Stimulated activated CD8-positive, alpha-beta memory T cell treated with anti-CD3 and anti-CD28 coated beads, Interleukin-7, amount 100 ng/mL, for 48 hours (primary cell): ENCODE data around the gene PIP5KL1.
"Not testable (repeated sequence)": the region's sequence is repeated elsewhere in the genome, so short reads cannot be mapped to it uniquely, and the experiment has no call there.

Experiments used
- DNase-seq, 2 donors: peaks; one replicate each; pipeline ENCODE4 v3.0.0-alpha.2; 2020; ENCODE audit warnings: low read depth in 1 of 2; ENCODE audit errors: extremely low read depth in 1 of 2

PIP5KL1 gene

DNA sequence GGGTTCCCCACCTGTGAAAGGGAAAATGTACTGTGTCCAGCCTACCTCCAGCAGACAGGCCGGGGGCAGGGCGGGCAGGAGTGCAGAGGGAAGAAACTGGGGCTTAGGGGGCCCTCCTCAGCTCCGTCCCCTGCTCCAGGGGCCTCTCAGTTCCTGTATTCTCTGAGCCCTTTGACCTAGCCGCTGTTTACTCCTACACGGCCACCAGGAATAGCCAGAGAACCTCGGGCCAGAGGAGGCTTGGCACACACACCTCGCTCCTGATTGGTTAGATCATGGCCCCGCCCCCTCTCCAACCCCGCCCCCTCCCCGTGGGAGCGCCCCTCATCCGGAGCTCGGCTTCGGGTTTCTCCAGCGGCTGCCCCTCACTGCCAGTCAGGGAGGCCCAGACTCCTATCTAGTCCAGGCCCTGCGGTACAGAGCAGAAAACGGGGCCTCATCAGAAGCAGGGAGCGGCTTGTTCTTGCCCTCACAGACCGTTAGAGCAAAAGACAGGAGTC, 33.3 kb downstream of the PIP5KL1 start:
- no peak for DNase-seq

DNA sequence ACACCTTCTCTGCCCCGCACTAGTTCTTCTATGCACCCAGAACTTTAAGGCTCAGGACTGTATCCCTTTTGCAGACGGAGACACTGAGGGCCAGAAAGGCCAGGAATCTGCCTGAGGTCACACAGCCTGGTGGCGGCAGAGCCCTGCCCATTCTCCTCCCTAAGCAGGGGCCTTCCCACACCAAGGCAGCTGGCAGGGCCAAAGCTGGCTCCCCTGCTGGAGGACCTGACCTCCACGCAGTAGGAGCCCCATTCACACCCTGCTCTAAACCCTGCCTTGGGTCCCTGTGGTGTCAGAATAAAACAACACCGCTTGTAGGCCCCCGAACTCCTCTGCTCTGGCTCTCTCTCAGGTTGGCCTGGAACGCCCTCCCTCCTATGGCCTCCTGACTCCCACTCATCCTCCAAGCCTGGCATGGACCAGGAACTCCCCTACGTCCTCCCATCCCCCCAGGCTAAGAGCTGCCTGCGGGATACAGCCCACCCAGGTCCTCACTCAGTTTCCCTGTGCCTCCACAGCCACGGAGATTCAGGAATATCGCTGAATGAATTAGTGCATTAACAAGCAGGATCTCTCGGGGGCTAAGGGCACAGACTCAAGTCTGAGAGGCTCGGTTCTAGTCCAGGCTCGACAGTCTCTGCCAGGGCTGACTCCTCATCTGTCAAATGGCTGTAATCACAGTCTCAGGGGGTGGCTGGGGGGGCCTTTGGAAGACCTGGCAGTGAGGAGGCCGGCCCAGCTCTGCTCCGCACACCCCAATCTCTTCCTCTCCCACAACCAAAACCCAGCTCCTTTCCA, 34.0 kb downstream of the PIP5KL1 start:
- DNase-seq, result no peak

DNA sequence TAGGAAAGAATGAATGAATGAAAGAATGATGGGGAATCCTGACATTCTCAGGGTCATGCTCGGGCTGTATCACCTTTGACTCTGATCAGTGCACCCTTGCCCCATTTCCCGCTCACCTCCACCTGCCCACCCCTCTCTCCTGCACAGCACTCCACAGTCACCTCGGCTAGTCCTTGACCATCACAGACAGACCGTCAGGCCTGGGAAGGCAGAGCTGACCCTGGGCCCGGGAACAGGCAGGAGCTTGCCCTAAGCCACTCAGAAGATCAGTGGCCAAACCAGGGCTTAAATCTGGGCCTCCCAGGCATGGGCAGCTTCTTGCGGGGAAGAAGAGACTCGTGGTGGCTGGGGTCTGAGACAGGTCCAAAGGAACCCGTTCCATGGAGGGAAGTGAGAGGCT, 34.8 kb downstream of the PIP5KL1 start:
- no peak for DNase-seq

DNA sequence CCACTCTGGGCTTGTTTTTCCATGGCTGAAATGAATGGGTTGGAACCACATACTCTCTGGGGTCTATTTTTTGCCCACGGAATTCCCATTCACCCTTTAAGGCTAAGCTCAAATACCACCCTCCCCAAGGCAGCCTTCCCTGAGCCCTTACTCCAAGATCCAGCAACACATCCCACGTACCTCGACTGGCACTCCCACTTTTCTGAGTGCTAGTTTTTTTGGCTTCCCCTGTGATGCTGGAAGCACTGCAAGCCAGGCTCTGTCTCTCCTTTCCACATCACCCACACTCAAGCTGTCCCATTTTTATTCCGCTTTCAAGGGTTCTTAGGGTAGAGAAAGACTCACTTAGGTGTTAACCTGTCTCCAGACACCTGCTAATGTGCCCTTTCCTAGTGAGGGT, 37.2 kb downstream of the PIP5KL1 start:
- no peak for DNase-seq

DNA sequence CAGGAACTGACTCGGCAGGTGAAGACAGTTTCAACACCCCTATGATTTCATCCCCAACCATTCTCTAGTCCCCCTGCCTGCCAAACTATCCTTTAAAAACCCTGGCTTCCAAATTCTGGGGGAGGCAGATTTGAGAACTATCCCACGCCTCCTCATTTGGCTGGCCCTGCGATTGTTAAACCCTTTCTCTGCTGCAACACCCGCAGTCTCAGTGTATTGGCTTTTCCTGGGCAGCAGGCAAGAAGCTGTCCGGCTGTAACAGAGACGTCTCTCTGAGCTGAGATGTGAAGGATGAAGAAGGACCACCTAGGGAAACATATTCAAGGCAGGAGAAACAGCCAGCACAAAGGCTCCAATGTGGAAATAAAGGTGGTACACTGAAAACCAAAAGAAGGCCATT, 37.7 kb downstream of the PIP5KL1 start:
- DNase-seq, result no peak

DNA sequence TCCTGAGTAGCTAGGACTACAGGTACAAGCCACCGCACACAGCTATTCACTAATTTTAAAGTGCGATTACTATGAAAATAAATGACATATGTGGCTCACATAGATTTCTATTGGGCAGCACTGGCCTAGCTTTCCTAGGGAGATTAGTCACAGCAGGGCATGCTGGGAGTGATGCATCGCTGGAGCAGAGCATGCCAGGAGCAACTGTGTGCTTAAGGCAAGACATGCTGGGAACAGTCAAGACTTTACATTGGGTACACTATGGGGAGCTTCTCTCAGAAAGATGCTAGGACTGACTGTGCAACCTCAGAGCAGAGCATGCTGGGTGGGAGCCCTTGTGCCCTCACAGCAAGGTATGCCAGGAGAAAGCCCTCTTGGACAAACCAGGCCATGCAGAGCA, 40.5 kb downstream of the PIP5KL1 start:
- no peak for DNase-seq

DNA sequence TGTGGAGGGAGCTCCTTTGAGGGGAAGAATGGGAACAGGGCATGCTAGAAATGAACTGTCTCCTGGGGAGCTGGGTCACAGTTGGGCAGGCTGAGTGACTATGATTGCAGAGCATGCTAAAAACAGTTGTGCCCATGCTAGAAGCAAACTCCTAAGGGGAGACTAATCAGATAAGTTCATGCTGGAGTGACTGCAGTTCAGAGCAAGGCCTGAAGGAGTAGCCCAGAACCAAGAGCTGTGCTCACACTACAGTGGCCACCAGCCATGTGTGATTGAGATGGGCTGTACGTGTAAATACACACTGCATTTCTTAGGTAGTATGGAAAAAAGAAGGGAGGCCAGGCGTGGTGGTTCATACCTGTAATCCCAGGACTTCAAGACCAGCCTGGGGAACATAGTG, 42.8 kb downstream of the PIP5KL1 start:
- no peak for DNase-seq

DNA sequence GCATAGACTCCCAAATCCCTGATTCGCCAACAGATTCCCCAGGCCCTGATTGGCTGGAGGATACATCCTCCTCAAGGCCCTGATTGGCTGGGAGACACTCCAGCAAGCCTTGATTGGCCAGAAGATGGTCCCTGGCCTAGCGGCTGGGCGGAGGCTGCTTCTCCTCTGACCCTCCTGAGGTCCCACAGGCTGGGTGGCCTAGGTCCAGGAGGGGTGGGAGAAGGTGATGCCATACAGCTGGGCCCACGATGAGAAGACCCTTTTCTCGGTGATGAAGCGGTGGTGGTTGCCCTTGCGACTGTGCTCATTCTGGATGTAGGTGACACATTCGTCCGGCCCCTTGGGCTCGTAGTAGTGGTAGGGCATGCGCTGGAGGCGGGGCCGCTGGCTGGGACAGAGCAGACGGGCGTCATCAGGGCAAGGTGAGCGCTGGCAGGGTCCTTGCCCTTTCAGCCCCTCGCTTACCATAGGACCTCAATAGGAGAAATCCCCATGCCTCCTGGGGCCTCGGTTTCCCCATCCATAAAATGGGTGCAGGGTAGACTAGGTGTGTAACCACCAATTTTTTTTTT, 44.1 kb downstream of the PIP5KL1 start:
- DNase-seq, result no peak

DNA sequence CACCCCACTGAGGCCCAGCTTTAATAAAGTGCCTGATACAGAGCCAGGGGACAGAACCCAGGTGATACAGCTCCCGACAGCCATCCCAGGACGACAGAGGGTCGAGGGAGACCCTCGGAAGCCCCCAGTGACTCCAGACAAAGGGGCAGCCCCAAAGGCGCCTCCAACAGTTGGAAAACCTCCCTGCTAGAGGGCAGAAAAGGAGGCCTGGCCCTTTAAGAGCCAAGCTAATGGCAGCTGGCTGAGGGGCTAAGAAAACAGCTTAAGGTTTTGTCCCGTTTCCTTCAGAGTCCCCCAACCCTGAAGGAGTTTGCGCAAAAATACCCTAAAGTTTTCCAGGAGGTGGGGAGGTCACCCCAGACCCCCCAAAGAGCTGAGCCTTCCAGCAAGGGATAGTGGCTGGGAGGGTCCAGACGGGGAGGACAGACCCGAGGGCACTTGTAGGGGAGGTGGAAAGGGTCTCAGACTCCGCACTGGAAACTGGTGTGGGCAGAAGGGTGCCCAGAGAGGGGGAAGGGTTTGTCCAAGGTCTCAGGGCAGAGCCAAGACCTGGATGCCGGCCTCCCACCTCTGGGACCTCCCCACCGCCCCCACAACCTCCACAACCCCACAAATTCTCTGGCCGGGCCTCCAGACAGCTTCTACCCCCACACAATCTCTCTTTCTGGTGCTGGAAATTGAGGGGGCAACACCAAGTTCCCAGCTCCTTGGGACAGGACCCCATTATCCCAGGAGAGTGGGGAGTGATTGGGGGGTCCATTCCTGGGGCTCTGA, 44.9 kb downstream of the PIP5KL1 start:
- no peak for DNase-seq

DNA sequence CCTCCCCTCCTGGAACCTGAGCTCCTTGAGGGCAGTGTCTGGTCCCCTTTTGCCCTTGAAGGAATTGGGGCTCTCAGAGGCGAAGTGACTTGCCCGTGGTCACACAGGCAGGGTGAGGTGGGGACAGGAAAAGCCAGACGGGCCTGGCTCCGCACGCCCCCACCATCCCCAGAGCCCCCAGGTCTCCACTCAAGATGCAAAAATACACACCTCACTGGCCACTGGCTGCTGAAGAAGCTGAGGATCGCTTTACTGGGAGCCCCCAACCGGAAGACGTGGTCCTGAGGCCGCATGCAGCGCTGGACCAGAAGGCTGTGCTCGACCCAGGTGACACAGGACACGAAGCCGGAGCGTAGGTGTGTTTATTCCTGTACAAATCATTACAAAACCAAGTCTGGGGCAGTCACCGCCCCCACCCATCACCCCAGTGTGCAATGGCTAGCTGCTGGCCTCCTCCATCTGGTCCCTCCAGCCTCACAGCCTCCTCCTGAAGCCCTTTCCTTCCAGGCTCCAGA, 45.5 kb downstream of the PIP5KL1 start:
- DNase-seq, result no peak

DNA sequence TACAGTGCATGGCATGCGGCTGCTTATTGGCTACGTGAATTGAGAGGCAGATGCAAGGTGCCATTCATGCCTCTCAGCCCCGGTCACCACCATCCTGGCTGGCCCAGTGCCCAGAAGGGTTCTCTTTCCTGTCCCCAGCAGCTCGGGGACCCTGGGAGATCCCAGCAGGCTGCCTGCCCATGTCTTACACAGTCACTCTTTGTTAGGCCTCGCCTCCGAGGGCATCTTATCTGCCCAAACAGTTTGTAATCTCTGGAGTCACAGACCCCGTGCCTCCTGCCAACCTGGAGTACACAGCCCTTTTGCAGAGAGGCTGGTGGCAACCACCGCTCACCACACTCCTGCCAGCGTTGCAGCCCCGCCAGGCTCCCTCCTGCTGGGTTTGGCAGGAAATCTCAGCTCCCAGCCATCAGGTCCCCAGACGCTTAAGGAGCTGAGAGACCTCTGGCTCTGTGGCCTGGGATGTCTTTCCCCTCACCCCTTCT, 46.1 kb downstream of the PIP5KL1 start:
- DNase-seq, result no peak

DNA sequence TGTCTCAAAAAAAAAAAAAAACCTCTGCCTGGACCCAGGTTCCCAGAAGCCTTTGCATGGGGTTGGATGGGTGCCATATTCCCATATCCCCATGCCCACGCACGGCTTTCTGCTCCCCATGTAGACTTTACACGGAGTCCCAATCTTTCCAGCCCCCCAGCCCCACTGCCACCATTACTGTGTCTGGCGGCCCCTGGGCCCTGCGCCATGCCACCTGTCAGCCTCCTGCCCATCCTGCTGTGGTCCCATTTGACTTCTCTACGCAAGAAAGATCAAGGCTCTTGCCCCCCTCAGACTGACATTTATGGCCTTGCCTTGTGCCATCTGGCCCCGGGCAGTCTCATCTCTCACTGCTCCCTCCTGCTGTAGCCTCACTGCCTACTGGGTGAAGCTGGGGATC, 46.6 kb downstream of the PIP5KL1 start:
- DNase-seq, result no peak

DNA sequence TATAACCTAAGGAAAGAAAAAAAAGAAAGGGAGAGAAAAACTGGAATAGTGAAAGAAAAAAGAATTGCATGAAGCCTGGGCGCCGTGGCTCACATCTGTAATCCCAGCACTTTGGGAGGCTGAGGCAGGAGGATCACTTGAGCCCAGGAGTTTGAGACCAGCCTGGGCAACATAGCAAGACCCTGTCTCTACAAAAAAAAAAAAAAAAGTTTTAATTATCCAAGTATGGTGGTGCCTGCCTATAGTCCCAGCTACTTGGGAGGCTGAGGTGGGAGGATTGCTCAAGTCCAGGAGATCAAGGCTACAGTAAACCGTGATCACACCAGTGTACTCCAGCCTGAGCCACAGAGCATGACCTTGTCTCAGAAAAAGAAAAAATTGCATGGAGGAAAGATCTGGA, 48.9 kb downstream of the PIP5KL1 start:
- DNase-seq, result not testable (repeated sequence)

DNA sequence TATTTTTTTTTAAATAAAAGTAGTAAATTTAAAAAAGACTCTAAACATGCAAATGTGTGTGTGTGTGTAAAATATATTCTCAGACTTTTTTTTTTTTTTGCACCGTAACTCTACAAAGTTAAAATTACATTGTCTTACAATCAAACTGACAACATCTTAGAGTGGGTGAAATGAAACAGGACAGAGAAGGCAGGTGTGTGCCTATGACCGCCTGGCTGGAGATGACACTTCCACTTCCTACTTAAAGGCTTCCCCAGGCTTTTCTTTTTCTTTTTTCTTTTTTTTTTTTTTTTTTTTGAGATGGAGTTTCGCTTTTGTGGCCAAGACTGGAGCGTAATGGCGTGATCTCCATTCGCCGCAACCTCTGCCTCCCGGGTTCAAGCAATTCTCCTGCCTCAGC, 50.4 kb downstream of the PIP5KL1 start:
- no peak for DNase-seq

DNA sequence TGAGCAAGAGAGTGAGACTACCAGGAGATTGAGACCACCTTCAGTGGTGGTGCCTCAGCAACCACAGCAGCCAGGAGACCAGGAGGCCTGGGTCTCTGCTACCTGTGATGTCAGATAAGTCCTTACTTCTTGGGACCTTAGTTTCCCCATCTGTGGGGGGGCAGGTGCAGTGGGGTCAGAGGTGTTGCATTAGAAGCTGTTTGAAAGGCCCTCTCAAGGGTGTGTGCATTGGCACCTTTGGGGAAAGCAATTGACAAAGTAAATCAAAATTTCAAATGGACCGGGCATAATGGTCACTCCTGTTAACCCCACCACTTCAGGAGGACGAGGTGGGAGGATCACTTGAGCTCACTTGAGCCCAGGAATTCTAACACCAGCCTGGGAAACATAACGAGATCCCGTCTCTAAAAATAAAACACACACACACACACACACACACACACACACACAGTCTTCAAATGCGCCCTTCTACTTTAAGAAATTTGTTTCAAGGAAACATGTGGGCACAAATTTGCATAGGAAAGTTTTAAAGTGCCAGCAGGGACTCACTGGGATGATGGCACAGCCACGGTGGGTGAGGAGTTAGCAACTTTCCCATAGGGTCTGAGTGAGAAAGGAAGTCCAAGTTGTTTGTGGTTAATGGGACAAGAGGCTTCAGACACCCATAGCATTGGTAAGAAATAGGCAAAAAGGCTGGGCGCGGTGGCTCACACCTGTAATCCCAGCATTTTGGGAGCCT, 51.8 kb downstream of the PIP5KL1 start:
- DNase-seq, result no peak

DNA sequence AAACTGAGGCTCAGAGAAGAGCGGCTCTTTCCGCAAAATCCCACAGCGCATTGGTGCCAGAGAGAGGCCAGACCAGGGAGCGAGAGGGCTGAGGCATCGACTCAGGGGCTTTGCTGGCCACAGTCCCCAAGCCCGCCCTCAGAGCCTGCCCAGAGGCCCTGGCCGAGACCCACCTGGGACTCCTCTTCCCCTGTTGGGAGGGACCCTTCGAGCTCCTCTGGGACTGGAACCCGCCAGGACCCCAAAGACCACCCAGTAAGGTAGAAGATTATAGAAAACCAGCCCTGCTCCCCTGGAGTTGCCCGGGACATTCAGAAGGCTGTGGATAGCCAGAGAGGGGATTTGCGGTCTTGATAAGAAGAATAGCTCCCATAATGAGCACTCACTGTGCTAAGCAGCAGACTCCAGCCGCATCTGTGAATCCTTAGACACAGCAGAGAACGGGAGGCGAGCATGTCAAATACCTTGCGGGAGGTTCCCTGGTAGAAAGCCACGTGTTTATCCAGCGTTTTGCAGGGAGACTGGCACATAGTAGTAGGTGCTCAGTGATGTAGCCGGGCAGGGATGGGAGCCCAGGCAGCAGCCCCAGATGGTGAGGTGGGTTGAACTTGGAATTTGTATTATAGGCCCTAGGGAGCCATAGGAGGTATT, 52.5 kb downstream of the PIP5KL1 start:
- DNase-seq, result no peak

DNA sequence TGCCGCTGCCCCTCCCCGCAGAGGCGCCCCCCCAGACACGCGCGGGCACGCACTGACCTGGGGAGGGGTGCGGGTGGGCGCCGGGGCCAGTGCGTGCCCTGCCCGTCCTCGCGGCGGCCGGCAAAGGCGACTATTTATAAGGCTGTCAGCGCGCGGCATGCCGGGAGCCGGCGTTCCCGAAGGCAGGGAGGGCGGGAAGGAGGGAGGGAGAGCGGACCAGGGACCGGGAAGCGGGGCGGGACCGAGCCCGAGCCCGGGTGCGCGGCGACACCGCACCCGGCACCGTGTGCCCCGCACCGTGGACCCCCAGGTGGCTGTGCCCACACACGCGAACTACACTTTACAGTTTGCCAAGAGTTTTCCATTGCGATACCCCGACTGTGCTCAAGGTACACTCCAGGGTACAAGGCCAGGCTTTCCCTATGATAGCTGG, 53.0 kb downstream of the PIP5KL1 start, which contains the start of gene AK1:
TSS of gene AK1 (minus strand) at position 110 of the 433 bp plus-strand sequence. CDS start 3,058 bp downstream, outside the sequence.
- DNase-seq, result no peak

DNA sequence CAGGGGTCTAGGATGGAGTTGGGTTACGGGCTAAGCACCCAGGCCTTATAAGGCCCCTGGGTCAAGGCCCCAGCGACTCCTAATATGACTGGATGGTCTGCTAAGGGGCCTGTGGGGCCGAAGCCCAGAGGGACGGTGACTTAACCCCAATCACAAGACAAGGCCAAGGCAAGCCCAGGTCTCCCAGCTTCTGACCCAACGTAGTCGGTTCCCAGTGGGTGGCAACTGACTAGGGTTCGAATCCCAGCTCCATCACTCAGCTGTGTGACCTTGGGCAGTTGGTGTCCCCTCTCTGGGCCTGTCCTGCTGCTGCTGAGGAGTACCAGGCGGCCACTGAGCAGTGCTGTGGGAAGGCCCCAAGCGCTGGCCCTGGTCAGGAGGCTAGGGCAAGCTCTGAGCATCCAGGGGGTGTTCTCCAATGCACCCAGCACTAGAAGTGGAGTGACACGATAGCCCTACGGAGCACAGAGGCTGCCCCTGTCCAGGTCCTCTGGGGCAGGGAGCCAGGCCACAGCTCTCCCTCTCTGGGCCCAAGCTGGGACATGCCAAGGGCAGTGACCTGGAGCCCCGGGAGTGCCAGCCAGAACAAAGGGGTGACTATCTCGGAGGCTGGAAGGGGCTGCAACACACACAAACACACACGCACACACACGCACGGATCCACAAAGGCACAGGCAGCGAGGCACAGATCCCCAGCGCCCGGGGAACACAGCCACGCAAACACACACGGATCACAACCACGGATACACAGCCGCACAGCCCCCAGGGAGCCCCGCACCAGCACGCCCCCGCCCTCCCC, 53.6 kb downstream of the PIP5KL1 start:
- DNase-seq, result no peak
